NCI-H526 (cell line): ENCODE measurements around the gene KCNB1.

Experiments
- DNase-seq, 2 experiments: peaks; one replicate each; lab custom pipeline; 2025; lab: John Stamatoyannopoulos, UW

KCNB1 gene

GRCh38 chr20:49351775-49352174 is 130.7 kb downstream of the KCNB1 start:
- DNase-seq, result no peak

GRCh38 chr20:49349694-49350252 is 132.7 kb downstream of the KCNB1 start:
- DNase-seq, result no peak

GRCh38 chr20:49349078-49349477 is 133.4 kb downstream of the KCNB1 start:
- DNase-seq, result no peak

GRCh38 chr20:49348563-49348962 is 133.9 kb downstream of the KCNB1 start:
- no peak for DNase-seq

- no peak for DNase-seq
Observed at GRCh38 chr20:49347156-49347555, 135.3 kb downstream of the KCNB1 start.

- no peak for DNase-seq
Observed at GRCh38 chr20:49346682-49347081, 135.8 kb downstream of the KCNB1 start.

- no peak for DNase-seq
Observed at GRCh38 chr20:49345524-49345923, 136.9 kb downstream of the KCNB1 start.

GRCh38 chr20:49344975-49345374 is 137.5 kb downstream of the KCNB1 start:
- no peak for DNase-seq

GRCh38 chr20:49344140-49344539 is 138.3 kb downstream of the KCNB1 start:
- no peak for DNase-seq

GRCh38 chr20:49343246-49343645 is 139.2 kb downstream of the KCNB1 start:
- DNase-seq, result no peak

- DNase-seq, result no peak
Observed at GRCh38 chr20:49340161-49340966, 142.1 kb downstream of the KCNB1 start.

GRCh38 chr20:49339123-49339522 is 143.3 kb downstream of the KCNB1 start:
- DNase-seq, result no peak

GRCh38 chr20:49338061-49338460 is 144.4 kb downstream of the KCNB1 start:
- no peak for DNase-seq

- no peak for DNase-seq
Observed at GRCh38 chr20:49337357-49337756, 145.1 kb downstream of the KCNB1 start.

GRCh38 chr20:49336786-49337185 is 145.7 kb downstream of the KCNB1 start:
- DNase-seq, result no peak

- no peak for DNase-seq
Observed at GRCh38 chr20:49335476-49335875, 147.0 kb downstream of the KCNB1 start.

GRCh38 chr20:49330701-49331615 is 151.5 kb downstream of the KCNB1 start:
- DNase-seq, result no peak

- no peak for DNase-seq
Observed at GRCh38 chr20:49328790-49329189, 153.7 kb downstream of the KCNB1 start.

- DNase-seq, result no peak
Observed at GRCh38 chr20:49326026-49326425, 156.4 kb downstream of the KCNB1 start.

- no peak for DNase-seq
Observed at GRCh38 chr20:49324306-49324705, 158.2 kb downstream of the KCNB1 start.

- peak; percentile 33 to 55 for DNase-seq
Observed at GRCh38 chr20:49323622-49324238, 158.7 kb downstream of the KCNB1 start.

GRCh38 chr20:49320460-49320859 is 162.0 kb downstream of the KCNB1 start:
- DNase-seq, result peak; percentile 55 to 72
